NB4 (cell line): ENCODE measurements around the gene ALKBH2.

Experiments used
- CTCF ChIP-seq: IDR thresholded peaks from one replicate; pipeline ENCODE4 v1.5.1; 2012; ENCODE audit warnings: low read depth, low read length
- MAX ChIP-seq: IDR thresholded peaks from 2 replicates; pipeline ENCODE4 v1.6.1; 2011; ENCODE audit warnings: low read depth, low read length
- MYC ChIP-seq: IDR thresholded peaks from 2 replicates; pipeline ENCODE4 v1.6.1; 2011; ENCODE audit warnings: low read depth, low read length
- POLR2A ChIP-seq: IDR thresholded peaks from 2 replicates; pipeline ENCODE4 v1.6.1; 2011; ENCODE audit warnings: mild to moderate bottlenecking; ENCODE audit not compliant: insufficient read length; ENCODE audit errors: extremely low read depth

GRCh38 chr12:109098183-109098604 is 4.9 kb upstream of the ALKBH2 start:
- TF ChIP-seq CTCF (no peak), POLR2A (no peak), MYC (no peak; the same call in 1 of the 2 replicates), MAX (no peak)
